Stomach (tissue), 9 donors: ENCODE measurements around the gene ENO3. TPM values are rescaled to one million over a fixed set of nuclear protein-coding genes. Genes with fewer than 3 reads are reported as not detected.

Source experiments
- DNase-seq, 2 donors: peaks; one replicate each; pipeline versions ENCODE4 v3.0.0 to v3.0.0-alpha.2; 2013 to 2019
- H3K27ac ChIP-seq, 5 donors: fragments of 200-600 bp in 4 of 5; sonication (generic) in 4 of 5; one replicate each; pipeline ENCODE4 v1.5.1; 2013 to 2019; ENCODE audit warnings: mild to moderate bottlenecking in 1 of 5, moderate library complexity in 1 of 5
- H3K27me3 ChIP-seq, 3 donors: fragments of 200-600 bp; sonication (generic); one replicate each; pipeline ENCODE4 v1.5.1; 2017 to 2019; ENCODE audit warnings: mixed run types in 1 of 3
- H3K36me3 ChIP-seq, 4 donors: fragments of 200-600 bp; sonication (generic); 1 replicate in 3 of 4; 2 replicates in 1 of 4; pipeline ENCODE4 v1.5.1; 2016 to 2019
- H3K4me1 ChIP-seq, 4 donors: fragments of 200-600 bp; sonication (generic); one replicate each; pipeline ENCODE4 v1.5.1; 2016 to 2019
- H3K4me3 ChIP-seq, 4 donors: fragments of 200-600 bp; sonication (generic) in 3 of 4; one replicate each; pipeline ENCODE4 v1.5.1; 2016 to 2019; ENCODE audit warnings: mild to moderate bottlenecking in 1 of 4
- H3K9me3 ChIP-seq, 4 donors: fragments of 200-600 bp; sonication (generic); one replicate each; pipeline ENCODE4 v1.5.1; 2016 to 2019
- CTCF ChIP-seq, 7 experiments: fragments of 450-650 bp in 4 of 7; fragments of 200-600 bp in 3 of 7; sonication (generic) in 3 of 7; IDR thresholded peaks; one replicate each; pipeline ENCODE4 v1.5.1; 2016 to 2019; ENCODE audit warnings: antibody characterized with exemption in 7 of 7, control low read depth in 2 of 7, mild to moderate bottlenecking in 1 of 7
- EP300 ChIP-seq: sonication (generic); formaldehyde crosslinking; IDR thresholded peaks from one replicate; pipeline ENCODE4 v1.6.1; 2017; ENCODE audit warnings: antibody characterized with exemption
- POLR2A ChIP-seq, 4 donors: fragments of 450-650 bp; IDR thresholded peaks; one replicate each; pipeline ENCODE4 v1.6.1; 2016; ENCODE audit warnings: antibody characterized with exemption in 4 of 4, control low read depth in 2 of 4, mild to moderate bottlenecking in 1 of 4, moderate library complexity in 1 of 4
- POLR2AphosphoS5 ChIP-seq, 3 donors: sonication (generic); formaldehyde crosslinking; IDR thresholded peaks; one replicate each; pipeline ENCODE4 v1.6.1; 2016; ENCODE audit warnings: antibody characterized with exemption in 3 of 3
- WGBS, 5 donors: extraction: QIAGEN DNeasy Blood & Tissue Kit in 3 of 5; methylation state at CpG; one replicate each; pipeline versions ENCODE4 v1.1.5 to v1.1.7; 2013 to 2018; 5-methylcytosine and 5-hydroxymethylcytosine counted together
- intact Hi-C: fragments of 100-400 bp; cut with DNase I; formaldehyde crosslinking; loops from one replicate; pipeline ENCODE4 v1.15.1; 2023; ENCODE audit warnings: low total_unique reads
- polyA plus RNA-seq, 3 donors: library from polyadenylated mRNA; stranded (reverse); fragments of 200-250 nt; gene quantifications; one replicate each; pipeline ENCODE4 v1.2.3, GENCODE V29; 2013
- total RNA-seq, 5 donors: library from RNA; depleted of rRNA; stranded (reverse); fragments of >200 nt; gene quantifications; one replicate each; pipeline versions ENCODE4 v1.1.0 to v1.2.3, GENCODE V29; 2014 to 2016
- donor health status: healthy with polysubstance abuse.
- donor health status: Bipolar disorder and iron deficiency.
- donor health status: healthy.

Gene ENO3
- total and polyA plus RNA-seq, 8 donors: 1.8 to 12.1 (median 9.3) TPM; not detected in 1

GRCh38 chr17:4944554-4945175 lies 6.3 kb upstream of the ENO3 start:
- H3K36me3 ChIP-seq: peaks cover 41 to 51% (median 50%) of the 10 kb centered on the region in 4 donors
- no peak for TF ChIP-seq CTCF (IDR thresholded peaks at IDR 0.05)
- TF ChIP-seq EP300: no peak
- TF ChIP-seq POLR2AphosphoS5 (IDR thresholded peaks at IDR 0.05): no peak
- no peak for TF ChIP-seq POLR2A (IDR thresholded peaks at IDR 0.05)
- no peaks in the 10 kb centered on the region for H3K9me3 ChIP-seq
- no peak for DNase-seq
- peaks cover 47 to 71% (median 68%) of the 10 kb centered on the region in 4 donors for H3K4me1 ChIP-seq
- H3K4me3 ChIP-seq: peak overlapping the region in 3 of 4 donors; percentile 1 to 100 (median 100)
- WGBS, 5 donors: 49 to 57% (median 50%) methylated on average over 8 of the region's 8 CpGs
- H3K27me3 ChIP-seq: no peaks in the 10 kb centered on the region
- peak overlapping the region; percentile 72 to 100 (median 97) for H3K27ac ChIP-seq
- intact Hi-C loops: no loop called here

- H3K36me3 ChIP-seq: peaks cover 41 to 51% (median 50%) of the 10 kb centered on the region in 4 donors
- peak overlapping the region; percentile 72 to 100 (median 97) for H3K27ac ChIP-seq
- H3K9me3 ChIP-seq: no peaks in the 10 kb centered on the region
- no peaks in the 10 kb centered on the region for H3K27me3 ChIP-seq
- peaks cover 53 to 78% (median 73%) of the 10 kb centered on the region in 4 donors for H3K4me1 ChIP-seq
- TF ChIP-seq EP300 (no peak), POLR2A (IDR thresholded peaks at IDR 0.05) (no peak), POLR2AphosphoS5 (IDR thresholded peaks at IDR 0.05) (peak in 2 of 3 donors; percentile 58 to 87), CTCF (IDR thresholded peaks at IDR 0.05) (no peak)
- intact Hi-C loops: no loop called here
- peak overlapping the region in 3 of 4 donors; percentile 82 to 100 (median 100) for H3K4me3 ChIP-seq
- peak; percentile 79 to 80 for DNase-seq
- 19 to 45% (median 29%) methylated on average over 7 of the region's 7 CpGs for WGBS, 5 donors
Measured at GRCh38 chr17:4945176-4945943, 5.6 kb upstream of the ENO3 start.

GRCh38 chr17:4945944-4946280 lies 5.0 kb upstream of the ENO3 start:
- Histone ChIP-seq H3K9me3 (no peaks in the 10 kb centered on the region), H3K4me1 (peaks cover 57 to 79% (median 76%) of the 10 kb centered on the region in 4 donors), H3K27ac (peak overlapping the region; percentile 72 to 100 (median 97)), H3K27me3 (no peaks in the 10 kb centered on the region), H3K4me3 (peak overlapping the region; percentile 82 to 100 (median 100)), H3K36me3 (peaks cover 41 to 51% (median 50%) of the 10 kb centered on the region in 4 donors)
- intact Hi-C loops: no loop called here
- WGBS, 5 donors: 12 to 22% (median 17%) methylated on average over 3 to 4 of the region's 4 CpGs
- no peak for DNase-seq
- TF ChIP-seq POLR2AphosphoS5 (IDR thresholded peaks at IDR 0.05) (no peak), EP300 (no peak), CTCF (IDR thresholded peaks at IDR 0.05) (no peak), POLR2A (IDR thresholded peaks at IDR 0.05) (no peak)

GRCh38 chr17:4946312-4946976 lies 4.5 kb upstream of the ENO3 start:
- Histone ChIP-seq H3K36me3 (peaks cover 41 to 51% (median 50%) of the 10 kb centered on the region in 4 donors), H3K4me1 (peaks cover 52 to 79% (median 75%) of the 10 kb centered on the region in 4 donors)

More at GRCh38 chr17:4946312-4946976, 4.5 kb upstream of the ENO3 start:
- intact Hi-C loops: no loop called here
- WGBS, 5 donors: 12 to 19% (median 18%) methylated on average over 16 of the region's 16 CpGs
- no peak for DNase-seq
- peak overlapping the region; percentile 82 to 100 (median 100) for H3K4me3 ChIP-seq
- H3K27me3 ChIP-seq: no peaks in the 10 kb centered on the region
- H3K27ac ChIP-seq: peak overlapping the region; percentile 72 to 100 (median 97)
- TF ChIP-seq POLR2A (IDR thresholded peaks at IDR 0.05): no peak
- no peak for TF ChIP-seq POLR2AphosphoS5 (IDR thresholded peaks at IDR 0.05)
- TF ChIP-seq EP300: no peak
- TF ChIP-seq CTCF (IDR thresholded peaks at IDR 0.05): no peak
- H3K9me3 ChIP-seq: no peaks in the 10 kb centered on the region
